ENCODE data around the gene TMEM161A. TPM values are rescaled to one million over a fixed set of nuclear protein-coding genes. Genes with fewer than 3 reads are reported as not detected.

The TMEM161A gene
- total RNA-seq, 1 experiment from 2014 or later = 46.0 TPM

GRCh38 chr19:19171821-19172532, 33.7 kb upstream of the TMEM161A start:
- H3K9me3 Mint-ChIP-seq = no peaks in the 10 kb centered on the region
- peak; percentile 100 for TF ChIP-seq GABPB1 (CRISPR knock-in tag; IDR thresholded peaks at IDR 0.05)
- TF ChIP-seq, protein P1, sequence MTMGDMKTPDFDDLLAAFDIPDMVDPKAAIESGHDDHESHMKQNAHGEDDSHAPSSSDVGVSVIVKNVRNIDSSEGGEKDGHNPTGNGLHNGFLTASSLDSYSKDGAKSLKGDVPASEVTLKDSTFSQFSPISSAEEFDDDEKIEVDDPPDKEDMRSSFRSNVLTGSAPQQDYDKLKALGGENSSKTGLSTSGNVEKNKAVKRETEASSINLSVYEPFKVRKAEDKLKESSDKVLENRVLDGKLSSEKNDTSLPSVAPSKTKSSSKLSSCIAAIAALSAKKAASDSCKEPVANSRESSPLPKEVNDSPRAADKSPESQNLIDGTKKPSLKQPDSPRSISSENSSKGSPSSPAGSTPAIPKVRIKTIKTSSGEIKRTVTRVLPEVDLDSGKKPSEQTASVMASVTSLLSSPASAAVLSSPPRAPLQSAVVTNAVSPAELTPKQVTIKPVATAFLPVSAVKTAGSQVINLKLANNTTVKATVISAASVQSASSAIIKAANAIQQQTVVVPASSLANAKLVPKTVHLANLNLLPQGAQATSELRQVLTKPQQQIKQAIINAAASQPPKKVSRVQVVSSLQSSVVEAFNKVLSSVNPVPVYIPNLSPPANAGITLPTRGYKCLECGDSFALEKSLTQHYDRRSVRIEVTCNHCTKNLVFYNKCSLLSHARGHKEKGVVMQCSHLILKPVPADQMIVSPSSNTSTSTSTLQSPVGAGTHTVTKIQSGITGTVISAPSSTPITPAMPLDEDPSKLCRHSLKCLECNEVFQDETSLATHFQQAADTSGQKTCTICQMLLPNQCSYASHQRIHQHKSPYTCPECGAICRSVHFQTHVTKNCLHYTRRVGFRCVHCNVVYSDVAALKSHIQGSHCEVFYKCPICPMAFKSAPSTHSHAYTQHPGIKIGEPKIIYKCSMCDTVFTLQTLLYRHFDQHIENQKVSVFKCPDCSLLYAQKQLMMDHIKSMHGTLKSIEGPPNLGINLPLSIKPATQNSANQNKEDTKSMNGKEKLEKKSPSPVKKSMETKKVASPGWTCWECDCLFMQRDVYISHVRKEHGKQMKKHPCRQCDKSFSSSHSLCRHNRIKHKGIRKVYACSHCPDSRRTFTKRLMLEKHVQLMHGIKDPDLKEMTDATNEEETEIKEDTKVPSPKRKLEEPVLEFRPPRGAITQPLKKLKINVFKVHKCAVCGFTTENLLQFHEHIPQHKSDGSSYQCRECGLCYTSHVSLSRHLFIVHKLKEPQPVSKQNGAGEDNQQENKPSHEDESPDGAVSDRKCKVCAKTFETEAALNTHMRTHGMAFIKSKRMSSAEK (CRISPR knock-in tag; IDR thresholded peaks at IDR 0.05; ENCODE audit: borderline replicate concordance) = no peak
- no peak for TF ChIP-seq E2F4 (CRISPR knock-in tag; IDR thresholded peaks at IDR 0.05; ENCODE audit: borderline replicate concordance, low read depth)
- TF ChIP-seq ELF4 (CRISPR knock-in tag; IDR thresholded peaks at IDR 0.05; ENCODE audit: low read depth) = no peak
- TF ChIP-seq ZNF281 (CRISPR knock-in tag; IDR thresholded peaks at IDR 0.05) = peak; percentile 62; the same call in 1 of the 2 replicates
- H3K27me3 Mint-ChIP-seq (ENCODE audit: low read depth) = peaks cover 68% of the 10 kb centered on the region
- no peak overlapping the region for H3K4me3 Mint-ChIP-seq
- POLR2A ChIA-PET = interaction anchor here (1.0 kb wide), 1 partner anchor 53 kb away, joined by 3 read pairs; no protein-coding TSS in a partner anchor
- H3K27ac Mint-ChIP-seq = no peak overlapping the region
- no peaks in the 10 kb centered on the region for H3K36me3 Mint-ChIP-seq
- CTCF ChIA-PET = interaction anchor here (1.0 to 1.9 kb wide), 3 partner anchors 14 to 26 kb away, joined by 3 to 7 read pairs (median 3); no protein-coding TSS in a partner anchor
- H3K4me1 Mint-ChIP-seq = peaks cover 15% of the 10 kb centered on the region
- ATAC-seq (no peak), DNase-seq (ENCODE audit: low spot score) (peak; percentile 52)

- DNase-seq (ENCODE audit: low spot score) = no peak
- Mint-ChIP-seq H3K4me3 (peak overlapping the region; percentile 61), H3K27me3 (ENCODE audit: low read depth) (peaks cover 68% of the 10 kb centered on the region), H3K4me1 (peaks cover 15% of the 10 kb centered on the region), H3K36me3 (no peaks in the 10 kb centered on the region), H3K27ac (no peak overlapping the region), H3K9me3 (no peaks in the 10 kb centered on the region)
- ChIA-PET CTCF (no interaction called here), POLR2A (interaction anchor here (0.6 to 1.5 kb wide), 2 partner anchors 10 to 22 kb away, joined by 3 to 12 read pairs; no protein-coding TSS in a partner anchor)
- TF ChIP-seq, protein P2, sequence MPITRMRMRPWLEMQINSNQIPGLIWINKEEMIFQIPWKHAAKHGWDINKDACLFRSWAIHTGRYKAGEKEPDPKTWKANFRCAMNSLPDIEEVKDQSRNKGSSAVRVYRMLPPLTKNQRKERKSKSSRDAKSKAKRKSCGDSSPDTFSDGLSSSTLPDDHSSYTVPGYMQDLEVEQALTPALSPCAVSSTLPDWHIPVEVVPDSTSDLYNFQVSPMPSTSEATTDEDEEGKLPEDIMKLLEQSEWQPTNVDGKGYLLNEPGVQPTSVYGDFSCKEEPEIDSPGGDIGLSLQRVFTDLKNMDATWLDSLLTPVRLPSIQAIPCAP (CRISPR knock-in tag; IDR thresholded peaks at IDR 0.05) = no peak
- peak; percentile 81; the same call in 1 of the 2 replicates for TF ChIP-seq ZNF121 (CRISPR knock-in tag; IDR thresholded peaks at IDR 0.05)
- ATAC-seq = no peak
Observed at GRCh38 chr19:19170873-19171672, 32.8 kb upstream of the TMEM161A start.
